OCI-M1 (cell line): ENCODE results near the gene GOLGA3.
"Not testable (repeated sequence)": the region's sequence is repeated elsewhere in the genome, so short reads cannot be mapped to it uniquely, and the experiment has no call there.

Experiments
- DNase-seq: peaks from one replicate; lab custom pipeline; 2025; lab: John Stamatoyannopoulos, UW

Gene GOLGA3

GRCh38 chr12:132776230-132776625 is 52.4 kb downstream of the GOLGA3 start:
- not testable (repeated sequence) for DNase-seq

- no peak for DNase-seq
These were observed 53.0 kb downstream of the GOLGA3 start for GRCh38 chr12:132775502-132776229.

GRCh38 chr12:132774646-132775275 is 53.9 kb downstream of the GOLGA3 start:
- DNase-seq: no peak

GRCh38 chr12:132774159-132774558 is 54.5 kb downstream of the GOLGA3 start:
- DNase-seq: no peak

- DNase-seq: no peak
These were observed 55.4 kb downstream of the GOLGA3 start for GRCh38 chr12:132773077-132773955.

- DNase-seq: no peak
These were observed 56.1 kb downstream of the GOLGA3 start for GRCh38 chr12:132772606-132773005.

- DNase-seq: no peak
These were observed 57.4 kb downstream of the GOLGA3 start for GRCh38 chr12:132771126-132771838.

- peak; percentile 36 for DNase-seq
These were observed 62.1 kb downstream of the GOLGA3 start for GRCh38 chr12:132766380-132767085.

GRCh38 chr12:132765361-132765760 is 63.3 kb downstream of the GOLGA3 start:
- DNase-seq: no peak

- DNase-seq: no peak
These were observed 64.4 kb downstream of the GOLGA3 start for GRCh38 chr12:132764231-132764630.

- DNase-seq: peak; percentile 94
These were observed 66.6 kb downstream of the GOLGA3 start for GRCh38 chr12:132761921-132762583.

GRCh38 chr12:132761032-132761920 is 67.4 kb downstream of the GOLGA3 start, which contains the start of gene ANKLE2:
ANKLE2 (minus strand) TSS chr12:132761832; CDS start chr12:132761798, 34 bp downstream.
- peak; percentile 64 for DNase-seq

- no peak for DNase-seq
These were observed 69.3 kb downstream of the GOLGA3 start for GRCh38 chr12:132759359-132759758.

- DNase-seq: not testable (repeated sequence)
These were observed 69.8 kb downstream of the GOLGA3 start for GRCh38 chr12:132758825-132759224.

- DNase-seq: no peak
These were observed 74.3 kb downstream of the GOLGA3 start for GRCh38 chr12:132754160-132754932.

- not testable (repeated sequence) for DNase-seq
These were observed 75.0 kb downstream of the GOLGA3 start for GRCh38 chr12:132753670-132754069.

- DNase-seq: no peak
These were observed 80.3 kb downstream of the GOLGA3 start for GRCh38 chr12:132748319-132748718.

GRCh38 chr12:132747896-132748295 is 80.8 kb downstream of the GOLGA3 start:
- DNase-seq: no peak

- DNase-seq: no peak
These were observed 81.3 kb downstream of the GOLGA3 start for GRCh38 chr12:132747395-132747794.
